Motor neuron (in vitro differentiated cells): Measurements from ENCODE around the gene IDH3G. TPM values are rescaled to one million over a fixed set of nuclear protein-coding genes. Genes with fewer than 3 reads are reported as not detected.

Experiments
- ATAC-seq, 8 experiments: fragments of 200-7000 bp; cut with Tn5 transposase; replicated peaks in 6 of 8; 2 replicates each; pipeline ENCODE4 v1.8.0; 2021; ENCODE audit warnings: mild to moderate bottlenecking in 8 of 8, moderate library complexity in 8 of 8
- H3K27ac ChIP-seq, 2 donors: fragments of 250-450 bp; sonication (Bioruptor Pico); 2 replicates each; pipeline ENCODE4 v1.9.0; 2021; ENCODE audit warnings: antibody characterized with exemption in 2 of 2, mild to moderate bottlenecking in 2 of 2, moderate library complexity in 1 of 2
- H3K4me1 ChIP-seq, 2 donors: fragments of 250-450 bp; sonication (Bioruptor Pico); replicated peaks in 1 of 2; 2 replicates each; pipeline ENCODE4 v1.6.1; 2021; ENCODE audit warnings: antibody characterized with exemption in 2 of 2, mild to moderate bottlenecking in 2 of 2, moderate library complexity in 1 of 2
- H3K4me3 ChIP-seq, 5 donors: fragments of 250-450 bp; sonication (Bioruptor Pico); 2 replicates each; pipeline ENCODE4 v1.9.0; 2021; ENCODE audit warnings: antibody characterized with exemption in 5 of 5, mild to moderate bottlenecking in 5 of 5, moderate library complexity in 4 of 5
- WGBS, 10 experiments: fragments of 450-650 bp; shearing (Covaris generic); methylation state at CpG; one replicate each; pipeline ENCODE4 v1.0.0; 2022; 5-methylcytosine and 5-hydroxymethylcytosine counted together
- in situ Hi-C, 9 experiments: fragments of 400-800 bp; cut with MboI; loops; one replicate each; pipeline ENCODE4 v1.15.0; 2021; ENCODE audit warnings: low sequenced_read_pairs in 9 of 9, low pct_unique_long_range_greater_than_20kb in 2 of 9; ENCODE audit not compliant: unreplicated experiment in 9 of 9
- total RNA-seq, 8 experiments: library from RNA; unstranded; fragments of 300-600 nt; gene quantifications; 2 replicates each; pipeline versions ENCODE4 v1.2.3 to v1.2.4, GENCODE V29; 2022

Gene IDH3G
- total RNA-seq, 8 experiments from 2014 or later: 32.2 to 69.3 (median 42.6) TPM

GRCh38 chrX:153793291-153793690 lies 884 bp downstream of the IDH3G start:
- Histone ChIP-seq H3K4me1 (peaks cover 14 to 21% of the 10 kb centered on the region in 2 donors), H3K4me3 (peak overlapping the region; percentile 89 to 99 (median 95)), H3K27ac (peak overlapping the region; percentile 99 to 100)
- in situ Hi-C loops: no loop called here
- 0 to 25% methylated on average over 1 to 4 of the region's 7 CpGs; no CpG with 5 or more reads in 8 of the 10 experiments for WGBS, 10 experiments
- ATAC-seq: peak in 1 of 8 experiments; percentile 1

- WGBS, 10 experiments: 64 to 100% (median 79%) methylated on average over 1 to 4 of the region's 6 CpGs; no CpG with 5 or more reads in 7 of the 10 experiments
- in situ Hi-C loops: no loop called here
- Histone ChIP-seq H3K27ac (no peak overlapping the region), H3K4me3 (peak overlapping the region in 1 of 5 donors; percentile 99), H3K4me1 (peaks cover 14 to 21% of the 10 kb centered on the region in 2 donors)
- ATAC-seq: no peak
Measured at GRCh38 chrX:153792368-153792767, 1.8 kb downstream of the IDH3G start.

- no peak for ATAC-seq
- 20 to 80% (median 80%) methylated on average over 1 to 9 of the region's 17 CpGs; no CpG with 5 or more reads in 5 of the 10 experiments for WGBS, 10 experiments
- in situ Hi-C loops: no loop called here
- H3K4me3 ChIP-seq: no peak overlapping the region
- H3K4me1 ChIP-seq: peaks cover 14 to 17% of the 10 kb centered on the region in 2 donors
- H3K27ac ChIP-seq: no peak overlapping the region
Measured at GRCh38 chrX:153791104-153791852, 2.9 kb downstream of the IDH3G start.

- Histone ChIP-seq H3K27ac (no peak overlapping the region), H3K4me3 (no peak overlapping the region), H3K4me1 (peaks cover 6 to 9% of the 10 kb centered on the region in 2 donors)
- WGBS, 10 experiments: 75 to 87% methylated on average over 2 to 3 of the region's 12 CpGs; no CpG with 5 or more reads in 8 of the 10 experiments
- in situ Hi-C loops: no loop called here
- no peak for ATAC-seq
Measured at GRCh38 chrX:153789654-153790053, 4.5 kb downstream of the IDH3G start.

- in situ Hi-C loops: no loop called here
- ATAC-seq: peak in 2 of 8 experiments; percentile 52 to 65
- H3K27ac ChIP-seq: no peak overlapping the region
- peaks cover 0 to 2% of the 10 kb centered on the region in 2 donors for H3K4me1 ChIP-seq
- H3K4me3 ChIP-seq: no peak overlapping the region
- whole genome bisulfite sequencing, 10 experiments: 56% methylated on average over 4 of the region's 15 CpGs; no CpG with 5 or more reads in 9 of the 10 experiments
Measured at GRCh38 chrX:153786669-153787068, 7.5 kb downstream of the IDH3G start.

- ATAC-seq: no peak
- 61% methylated on average over 6 of the region's 27 CpGs; no CpG with 5 or more reads in 9 of the 10 experiments for WGBS, 10 experiments
- in situ Hi-C loops: no loop called here
- H3K4me3 ChIP-seq: no peak overlapping the region
- peaks cover 7 to 22% of the 10 kb centered on the region in 2 donors for H3K4me1 ChIP-seq
- no peak overlapping the region for H3K27ac ChIP-seq
Measured at GRCh38 chrX:153784325-153784967, 9.7 kb downstream of the IDH3G start.

GRCh38 chrX:153783378-153784013 lies 10.7 kb downstream of the IDH3G start:
- ATAC-seq: no peak
- Histone ChIP-seq H3K4me3 (no peak overlapping the region), H3K4me1 (peaks cover 8 to 22% of the 10 kb centered on the region in 2 donors), H3K27ac (no peak overlapping the region)
- WGBS, 10 experiments: no CpG with 5 or more reads among the region's 24 CpGs
- in situ Hi-C loops: no loop called here

GRCh38 chrX:153782871-153783270 lies 11.3 kb downstream of the IDH3G start:
- WGBS, 10 experiments: no CpG with 5 or more reads among the region's 14 CpGs
- H3K27ac ChIP-seq: no peak overlapping the region
- ATAC-seq: no peak
- in situ Hi-C loops: no loop called here
- no peak overlapping the region for H3K4me3 ChIP-seq
- H3K4me1 ChIP-seq: peaks cover 8 to 22% of the 10 kb centered on the region in 2 donors

- in situ Hi-C loops: no loop called here
- H3K4me3 ChIP-seq: no peak overlapping the region
- ATAC-seq: peak in 3 of 8 experiments; percentile 8 to 47 (median 26)
- 50 to 100% (median 61%) methylated on average over 1 to 4 of the region's 11 CpGs; no CpG with 5 or more reads in 6 of the 10 experiments for WGBS, 10 experiments
- H3K4me1 ChIP-seq: peaks cover 8 to 22% of the 10 kb centered on the region in 2 donors
- H3K27ac ChIP-seq: no peak overlapping the region
Measured at GRCh38 chrX:153782313-153782712, 11.9 kb downstream of the IDH3G start.

GRCh38 chrX:153781428-153782047 lies 12.6 kb downstream of the IDH3G start:
- peak; percentile 4 to 35 (median 12) for ATAC-seq
- Histone ChIP-seq H3K4me3 (no peak overlapping the region), H3K4me1 (peaks cover 8 to 22% of the 10 kb centered on the region in 2 donors), H3K27ac (peak overlapping the region in 1 of 2 donors; percentile 88)
- no CpG with 5 or more reads among the region's 24 CpGs for WGBS, 10 experiments
- in situ Hi-C loops: no loop called here

- in situ Hi-C loops: no loop called here
- WGBS, 10 experiments: no CpG with 5 or more reads among the region's 52 CpGs
- H3K27ac ChIP-seq: peak within 1 kb of the TSS in 1 of 2 donors; percentile 88
Measured at GRCh38 chrX:153780678-153781427, 13.3 kb downstream of the IDH3G start, which contains the start of gene SRPK3. TSS of gene SRPK3 (plus strand) at chrX:153781041. CDS start at chrX:153781087, 46 bp downstream.

More at GRCh38 chrX:153780678-153781427, 13.3 kb downstream of the IDH3G start, which contains the start of gene SRPK3:
- ATAC-seq: peak; percentile 47 to 87 (median 53)
- Histone ChIP-seq H3K4me1 (peaks cover 8 to 22% of the 10 kb centered on the region in 2 donors), H3K4me3 (no peak within 1 kb of the TSS)
